Panc1 (cell line): Measurements from ENCODE around the gene DNAAF5. TPM values are rescaled to one million over a fixed set of nuclear protein-coding genes. Genes with fewer than 3 reads are reported as not detected.

Source experiments
- ATAC-seq: fragments of 200-7000 bp; cut with Tn5 transposase; 2 replicates; pipeline ENCODE4 v1.9.1; 2020; ENCODE audit warnings: mild to moderate bottlenecking, moderate library complexity
- BruUV-seq: library from RNA; stranded (reverse); fragments of 400-500 nt; replicated peaks from 2 replicates; lab custom pipeline; 2021; lab: Mats Ljungman, UMichigan
- CTCF ChIA-PET: fragments of 300-600 bp; sonication (Branson Sonifier 250); formaldehyde crosslinking; loops from one replicate; lab custom pipeline; 2022; ENCODE audit warnings: antibody characterized with exemption; lab: Charles Lee
- POLR2A ChIA-PET: fragments of 300-600 bp; sonication (Branson Sonifier 250); formaldehyde crosslinking; loops from one replicate; lab custom pipeline; 2022; ENCODE audit warnings: antibody characterized with exemption; lab: Charles Lee
- DNase-seq: peaks from one replicate; pipeline ENCODE4 v3.0.0-alpha.2; 2010; ENCODE audit warnings: low read depth, low spot score
- H3K27ac ChIP-seq: 2 replicates; pipeline ENCODE4 v1.5.1; 2011; ENCODE audit warnings: mild to moderate bottlenecking, low read length, inconsistent platforms
- H3K27me3 ChIP-seq: fragments of 200-500 bp; sonication (Bioruptor generic); 2 replicates; pipeline ENCODE4 v1.6.0; 2014; ENCODE audit warnings: low read length, inconsistent platforms; ENCODE audit not compliant: control insufficient read depth, insufficient read depth
- H3K36me3 ChIP-seq: fragments of 200-500 bp; sonication (Bioruptor generic); 2 replicates; pipeline ENCODE4 v1.5.1; 2014; ENCODE audit warnings: inconsistent platforms, mild to moderate bottlenecking, low read length, moderate library complexity; ENCODE audit not compliant: control insufficient read depth, insufficient read depth
- H3K4me1 ChIP-seq: 2 replicates; pipeline ENCODE4 v1.5.1; 2011; ENCODE audit warnings: inconsistent platforms, mild to moderate bottlenecking, low read length, moderate library complexity; ENCODE audit not compliant: control insufficient read depth, insufficient read depth
- H3K4me3 ChIP-seq, 2 experiments: 2 replicates each; pipeline ENCODE4 v1.5.1; 2011 to 2012; ENCODE audit warnings: low read depth in 2 of 2, low read length in 2 of 2, mild to moderate bottlenecking in 2 of 2, inconsistent platforms in 1 of 2, moderate library complexity in 1 of 2
- H3K9me3 ChIP-seq: fragments of 200-500 bp; sonication (Bioruptor generic); 2 replicates; pipeline ENCODE4 v1.5.1; 2014; ENCODE audit warnings: low read depth, mild to moderate bottlenecking, inconsistent platforms, low read length, moderate library complexity; ENCODE audit not compliant: control insufficient read depth, insufficient read depth
- POLR2AphosphoS5 ChIP-seq: IDR thresholded peaks from 2 replicates; pipeline ENCODE4 v1.6.1; 2012; ENCODE audit warnings: mild to moderate bottlenecking, low read depth, low read length, moderate library complexity
- SIN3A ChIP-seq: IDR thresholded peaks from 2 replicates; pipeline ENCODE4 v1.6.1; 2012; ENCODE audit warnings: low read depth, mild to moderate bottlenecking, low read length, moderate library complexity, borderline replicate concordance; ENCODE audit not compliant: insufficient read depth
- TCF7L2 ChIP-seq: IDR thresholded peaks from 2 replicates; pipeline ENCODE4 v1.6.1; 2011; ENCODE audit warnings: mild to moderate bottlenecking, low read depth, low read length, inconsistent platforms
- in situ Hi-C: cut with HindIII; loops from 2 replicates; pipeline ENCODE4 v1.10.0; 2016; ENCODE audit warnings: low sequenced_read_pairs, low pct_unique_long_range_greater_than_20kb
- intact Hi-C: fragments of 100-400 bp; cut with micrococcal nuclease; formaldehyde crosslinking; loops from one replicate; pipeline ENCODE4 v1.10.0; 2022; ENCODE audit not compliant: unreplicated experiment
- total RNA-seq: library from RNA; stranded (reverse); gene quantifications from one replicate; pipeline ENCODE4 v1.2.1, GENCODE V29; 2021; ENCODE audit not compliant: unreplicated experiment
- TF ChIP-seq, protein P1 (sequence below): fragments of 450-650 bp; IDR thresholded peaks from 2 replicates; pipeline ENCODE4 v1.5.1; 2017; ENCODE audit warnings: mild to moderate bottlenecking
- TF ChIP-seq, protein P2 (sequence below), 2 experiments: IDR thresholded peaks; 2 replicates each; pipeline ENCODE4 v1.6.1; 2011 to 2012; ENCODE audit warnings: low read depth in 2 of 2, control low read depth in 1 of 2, low read length in 1 of 2, mild to moderate bottlenecking in 1 of 2, moderate library complexity in 1 of 2; ENCODE audit not compliant: insufficient read depth in 1 of 2

DNAAF5 gene
- total RNA-seq, 1 experiment from 2014 or later = 79.5 TPM

DNA sequence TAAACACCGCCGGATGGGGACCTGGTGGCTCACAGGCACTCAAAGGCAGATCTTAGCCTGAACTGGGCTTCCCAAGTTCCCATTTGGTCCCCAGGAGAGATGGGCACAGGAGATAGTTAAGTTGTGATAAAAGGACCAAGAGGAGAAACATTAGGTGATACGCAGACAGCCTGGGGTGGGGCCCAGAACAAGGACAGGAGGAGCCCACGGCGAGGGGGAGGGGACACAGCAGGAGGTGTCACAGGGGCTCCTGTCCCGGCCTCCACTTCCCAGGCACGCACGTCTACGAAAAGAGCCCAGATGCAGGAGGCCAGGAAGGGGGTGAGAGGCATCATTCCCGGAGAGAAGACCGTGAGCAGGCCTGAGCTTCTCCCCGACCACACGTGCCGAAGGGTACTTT lies 16.3 kb upstream of the DNAAF5 start:
- H3K27ac ChIP-seq = no peak overlapping the region
- intact Hi-C loops = no loop called here
- H3K36me3 ChIP-seq = no peaks in the 10 kb centered on the region
- ATAC-seq (no peak), DNase-seq (no peak)
- H3K27me3 ChIP-seq = no peaks in the 10 kb centered on the region
- ChIA-PET POLR2A (no interaction called here), CTCF (no interaction called here)
- H3K9me3 ChIP-seq = no peaks in the 10 kb centered on the region
- in situ Hi-C loops = no loop called here
- no peaks in the 10 kb centered on the region for H3K4me1 ChIP-seq
- no peak overlapping the region for H3K4me3 ChIP-seq
- BruUV-seq = no TSS peak
- no peak for TF ChIP-seq POLR2AphosphoS5
- TF ChIP-seq, protein P1, sequence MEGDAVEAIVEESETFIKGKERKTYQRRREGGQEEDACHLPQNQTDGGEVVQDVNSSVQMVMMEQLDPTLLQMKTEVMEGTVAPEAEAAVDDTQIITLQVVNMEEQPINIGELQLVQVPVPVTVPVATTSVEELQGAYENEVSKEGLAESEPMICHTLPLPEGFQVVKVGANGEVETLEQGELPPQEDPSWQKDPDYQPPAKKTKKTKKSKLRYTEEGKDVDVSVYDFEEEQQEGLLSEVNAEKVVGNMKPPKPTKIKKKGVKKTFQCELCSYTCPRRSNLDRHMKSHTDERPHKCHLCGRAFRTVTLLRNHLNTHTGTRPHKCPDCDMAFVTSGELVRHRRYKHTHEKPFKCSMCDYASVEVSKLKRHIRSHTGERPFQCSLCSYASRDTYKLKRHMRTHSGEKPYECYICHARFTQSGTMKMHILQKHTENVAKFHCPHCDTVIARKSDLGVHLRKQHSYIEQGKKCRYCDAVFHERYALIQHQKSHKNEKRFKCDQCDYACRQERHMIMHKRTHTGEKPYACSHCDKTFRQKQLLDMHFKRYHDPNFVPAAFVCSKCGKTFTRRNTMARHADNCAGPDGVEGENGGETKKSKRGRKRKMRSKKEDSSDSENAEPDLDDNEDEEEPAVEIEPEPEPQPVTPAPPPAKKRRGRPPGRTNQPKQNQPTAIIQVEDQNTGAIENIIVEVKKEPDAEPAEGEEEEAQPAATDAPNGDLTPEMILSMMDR = no peak

DNA sequence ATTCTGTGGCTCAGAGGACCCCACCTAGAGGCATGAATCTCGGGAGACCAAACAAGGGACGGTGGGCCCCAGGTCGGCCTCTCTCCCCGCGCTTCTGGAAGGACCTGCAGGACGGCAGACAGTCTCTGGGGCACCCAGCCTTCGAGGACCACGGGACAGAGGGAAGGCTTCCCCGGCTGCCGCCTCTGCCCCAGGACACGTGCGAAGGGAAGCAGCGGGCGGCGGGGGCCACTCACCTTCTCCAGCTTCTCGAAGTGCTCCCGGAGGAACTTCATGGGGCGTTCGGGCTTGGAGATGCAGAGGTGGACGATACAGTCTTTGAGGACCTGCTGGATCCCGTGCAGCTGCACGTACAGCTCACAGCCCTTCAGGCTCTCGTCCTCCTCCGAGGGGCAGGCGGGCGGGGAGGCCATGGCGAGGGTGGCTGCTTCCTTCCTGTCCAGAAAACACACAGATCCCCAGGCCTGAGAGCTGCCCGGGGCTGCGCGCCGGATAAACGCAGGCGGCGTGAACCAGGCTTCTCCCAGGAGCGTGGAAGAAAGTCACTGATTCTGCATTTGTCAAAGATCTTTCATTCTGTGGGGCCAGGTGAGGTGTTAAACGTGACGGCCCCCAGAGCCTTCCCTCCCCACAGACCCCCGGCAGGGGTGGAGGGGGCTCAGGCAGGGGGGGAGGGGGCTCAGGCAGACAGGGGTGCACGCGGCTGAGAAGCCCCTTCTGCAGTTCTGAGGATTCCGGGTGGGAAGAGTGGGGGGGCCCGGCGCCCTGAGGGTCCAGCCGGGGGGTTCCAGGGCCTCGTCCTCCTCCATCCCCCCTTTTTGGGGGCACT lies 15.2 kb upstream of the DNAAF5 start:
- DNase-seq (no peak), ATAC-seq (no peak)
- no peak overlapping the region for H3K4me3 ChIP-seq
- ChIA-PET CTCF (no interaction called here), POLR2A (no interaction called here)
- intact Hi-C loops = no loop called here
- no peak overlapping the region for H3K27ac ChIP-seq
- H3K9me3 ChIP-seq = no peaks in the 10 kb centered on the region
- in situ Hi-C loops = no loop called here
- no TSS peak for BruUV-seq
- H3K36me3 ChIP-seq = no peaks in the 10 kb centered on the region
- TF ChIP-seq, protein P2, sequence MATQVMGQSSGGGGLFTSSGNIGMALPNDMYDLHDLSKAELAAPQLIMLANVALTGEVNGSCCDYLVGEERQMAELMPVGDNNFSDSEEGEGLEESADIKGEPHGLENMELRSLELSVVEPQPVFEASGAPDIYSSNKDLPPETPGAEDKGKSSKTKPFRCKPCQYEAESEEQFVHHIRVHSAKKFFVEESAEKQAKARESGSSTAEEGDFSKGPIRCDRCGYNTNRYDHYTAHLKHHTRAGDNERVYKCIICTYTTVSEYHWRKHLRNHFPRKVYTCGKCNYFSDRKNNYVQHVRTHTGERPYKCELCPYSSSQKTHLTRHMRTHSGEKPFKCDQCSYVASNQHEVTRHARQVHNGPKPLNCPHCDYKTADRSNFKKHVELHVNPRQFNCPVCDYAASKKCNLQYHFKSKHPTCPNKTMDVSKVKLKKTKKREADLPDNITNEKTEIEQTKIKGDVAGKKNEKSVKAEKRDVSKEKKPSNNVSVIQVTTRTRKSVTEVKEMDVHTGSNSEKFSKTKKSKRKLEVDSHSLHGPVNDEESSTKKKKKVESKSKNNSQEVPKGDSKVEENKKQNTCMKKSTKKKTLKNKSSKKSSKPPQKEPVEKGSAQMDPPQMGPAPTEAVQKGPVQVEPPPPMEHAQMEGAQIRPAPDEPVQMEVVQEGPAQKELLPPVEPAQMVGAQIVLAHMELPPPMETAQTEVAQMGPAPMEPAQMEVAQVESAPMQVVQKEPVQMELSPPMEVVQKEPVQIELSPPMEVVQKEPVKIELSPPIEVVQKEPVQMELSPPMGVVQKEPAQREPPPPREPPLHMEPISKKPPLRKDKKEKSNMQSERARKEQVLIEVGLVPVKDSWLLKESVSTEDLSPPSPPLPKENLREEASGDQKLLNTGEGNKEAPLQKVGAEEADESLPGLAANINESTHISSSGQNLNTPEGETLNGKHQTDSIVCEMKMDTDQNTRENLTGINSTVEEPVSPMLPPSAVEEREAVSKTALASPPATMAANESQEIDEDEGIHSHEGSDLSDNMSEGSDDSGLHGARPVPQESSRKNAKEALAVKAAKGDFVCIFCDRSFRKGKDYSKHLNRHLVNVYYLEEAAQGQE (IDR thresholded peaks at IDR 0.05; ENCODE audit: insufficient read depth in 1 of 2, low read depth in 2 of 2, low read length in 1 of 2) = no peak
- TF ChIP-seq POLR2AphosphoS5 (no peak), SIN3A (no peak), TCF7L2 (no peak)
- TF ChIP-seq, protein P1 = no peak
- no peaks in the 10 kb centered on the region for H3K27me3 ChIP-seq
- no peaks in the 10 kb centered on the region for H3K4me1 ChIP-seq
